T-helper 2 cell treated with Interferon-gamma antibody and Interleukin-4, amounts not matched to agents 100 ng/mL and 5 ng/mL, for 36 hours (primary cell): Measurements from ENCODE around the gene SERGEF. TPM values are rescaled to one million over a fixed set of nuclear protein-coding genes. Genes with fewer than 3 reads are reported as not detected.

ENCODE experiments used
- intact Hi-C: fragments of 100-400 bp; cut with micrococcal nuclease; formaldehyde crosslinking; loops from one replicate; pipeline ENCODE4 v1.15.1; 2023
- total RNA-seq: library from RNA; stranded (reverse); gene quantifications from 2 replicates; pipeline ENCODE4 v1.2.3, GENCODE V29; 2022

The SERGEF gene
- total RNA-seq, 1 donor from 2014 or later = 32.6 TPM

- intact Hi-C loops = no loop called here
Measured at GRCh38 chr11:17821648-17822400, 191.0 kb downstream of the SERGEF start.

GRCh38 chr11:17816232-17816931 is 196.5 kb downstream of the SERGEF start:
- intact Hi-C loops = no loop called here

- intact Hi-C loops = no loop called here
Measured at GRCh38 chr11:17814546-17814945, 198.3 kb downstream of the SERGEF start.

GRCh38 chr11:17813391-17814059 is 199.3 kb downstream of the SERGEF start:
- intact Hi-C loops = no loop called here

- intact Hi-C loops = no loop called here
Measured at GRCh38 chr11:17812865-17813187, 200.0 kb downstream of the SERGEF start.

- intact Hi-C loops = no loop called here
Measured at GRCh38 chr11:17812091-17812864, 200.6 kb downstream of the SERGEF start.

- intact Hi-C loops = no loop called here
Measured at GRCh38 chr11:17811352-17811751, 201.5 kb downstream of the SERGEF start.

- intact Hi-C loops = no loop called here
Measured at GRCh38 chr11:17810746-17811145, 202.1 kb downstream of the SERGEF start.

GRCh38 chr11:17810041-17810440 is 202.8 kb downstream of the SERGEF start:
- intact Hi-C loops = no loop called here

- intact Hi-C loops = no loop called here
Measured at GRCh38 chr11:17807034-17807433, 205.8 kb downstream of the SERGEF start.

GRCh38 chr11:17805873-17806272 is 207.0 kb downstream of the SERGEF start:
- intact Hi-C loops = no loop called here

GRCh38 chr11:17805043-17805442 is 207.8 kb downstream of the SERGEF start:
- intact Hi-C loops = no loop called here

- intact Hi-C loops = no loop called here
Measured at GRCh38 chr11:17803754-17804334, 209.0 kb downstream of the SERGEF start.

- intact Hi-C loops = no loop called here
Measured at GRCh38 chr11:17802491-17802890, 210.4 kb downstream of the SERGEF start.

GRCh38 chr11:17801166-17801565 is 211.7 kb downstream of the SERGEF start:
- intact Hi-C loops = no loop called here

GRCh38 chr11:17799147-17799546 is 213.7 kb downstream of the SERGEF start:
- intact Hi-C loops = no loop called here

GRCh38 chr11:17798716-17799115 is 214.1 kb downstream of the SERGEF start:
- intact Hi-C loops = no loop called here

GRCh38 chr11:17798253-17798652 is 214.6 kb downstream of the SERGEF start:
- intact Hi-C loops = no loop called here

GRCh38 chr11:17796154-17796553 is 216.7 kb downstream of the SERGEF start:
- intact Hi-C loops = no loop called here

- intact Hi-C loops = no loop called here
Measured at GRCh38 chr11:17794981-17795380, 217.9 kb downstream of the SERGEF start.

GRCh38 chr11:17793642-17794170 is 219.1 kb downstream of the SERGEF start:
- intact Hi-C loops = no loop called here
